Astrocyte (in vitro differentiated cells and primary cell): ENCODE results near the gene PDCD5. TPM values are rescaled to one million over a fixed set of nuclear protein-coding genes. Genes with fewer than 3 reads are reported as not detected.
"Not testable (repeated sequence)": the region's sequence is repeated elsewhere in the genome, so short reads cannot be mapped to it uniquely, and the experiment has no call there.

Source experiments
- DNase-seq: peaks from one replicate; pipeline ENCODE4 v3.0.0-alpha.2; 2010; ENCODE audit warnings: low read depth
- FAIRE-seq: peaks from 2 replicates; lab custom pipeline; 2011; peaks lifted over from hg19 to GRCh38; lab: Jason Lieb, UNC
- H2AFZ ChIP-seq: 2 replicates; pipeline ENCODE4 v1.6.0; 2012; ENCODE audit warnings: low read depth, low read length, inconsistent platforms
- H3K27ac ChIP-seq: 2 replicates; pipeline ENCODE4 v1.5.1; 2011; ENCODE audit warnings: low read depth, low read length, inconsistent platforms
- H3K27me3 ChIP-seq: 2 replicates; pipeline ENCODE4 v1.6.0; 2011; ENCODE audit warnings: low read length, inconsistent platforms; ENCODE audit not compliant: insufficient read depth
- H3K36me3 ChIP-seq: 2 replicates; pipeline ENCODE4 v1.5.1; 2011; ENCODE audit warnings: low read length, inconsistent platforms; ENCODE audit not compliant: insufficient read depth
- H3K4me1 ChIP-seq: 2 replicates; pipeline ENCODE4 v1.5.1; 2011; ENCODE audit warnings: low read length, inconsistent platforms; ENCODE audit not compliant: insufficient read depth
- H3K4me2 ChIP-seq: 2 replicates; pipeline ENCODE4 v1.6.0; 2012; ENCODE audit warnings: low read length, inconsistent platforms
- H3K4me3 ChIP-seq: 2 replicates; pipeline ENCODE4 v1.5.1; 2011; ENCODE audit warnings: low read depth, mild to moderate bottlenecking, low read length, inconsistent platforms; ENCODE audit not compliant: insufficient read depth
- H3K79me2 ChIP-seq: 2 replicates; pipeline ENCODE4 v1.6.0; 2012; ENCODE audit warnings: mild to moderate bottlenecking, low read length, inconsistent platforms; ENCODE audit not compliant: insufficient read depth
- H3K9ac ChIP-seq: 2 replicates; pipeline ENCODE4 v1.6.0; 2012; ENCODE audit warnings: mild to moderate bottlenecking, low read length, inconsistent platforms
- H3K9me3 ChIP-seq: 2 replicates; pipeline ENCODE4 v1.5.1; 2012; ENCODE audit warnings: low read depth, mild to moderate bottlenecking, low read length, inconsistent platforms; ENCODE audit not compliant: insufficient read depth
- H4K20me1 ChIP-seq: 2 replicates; pipeline ENCODE4 v1.6.0; 2012; ENCODE audit warnings: low read length, inconsistent platforms; ENCODE audit not compliant: insufficient read depth
- H3K27ac Mint-ChIP-seq: one replicate; pipeline ENCODE4 v1.8.0; 2021; ENCODE audit warnings: mild to moderate bottlenecking, mixed read lengths; ENCODE audit not compliant: unreplicated experiment
- H3K27me3 Mint-ChIP-seq: one replicate; pipeline ENCODE4 v1.8.0; 2021; ENCODE audit warnings: low read depth, mixed read lengths; ENCODE audit not compliant: unreplicated experiment
- H3K36me3 Mint-ChIP-seq: one replicate; pipeline ENCODE4 v1.8.0; 2021; ENCODE audit warnings: low read depth, mixed read lengths; ENCODE audit not compliant: unreplicated experiment
- H3K4me1 Mint-ChIP-seq: one replicate; pipeline ENCODE4 v1.8.0; 2021; ENCODE audit warnings: low read depth, mixed read lengths; ENCODE audit not compliant: unreplicated experiment
- H3K4me3 Mint-ChIP-seq: one replicate; pipeline ENCODE4 v1.8.0; 2021; ENCODE audit warnings: mild to moderate bottlenecking, moderate library complexity, mixed read lengths; ENCODE audit not compliant: unreplicated experiment
- H3K9me3 Mint-ChIP-seq: one replicate; pipeline ENCODE4 v1.8.0; 2021; ENCODE audit warnings: mild to moderate bottlenecking, mixed read lengths; ENCODE audit not compliant: unreplicated experiment
- EZH2 ChIP-seq: IDR thresholded peaks from 2 replicates; pipeline ENCODE4 v1.6.1; 2012; ENCODE audit warnings: mild to moderate bottlenecking, low read length, inconsistent platforms; ENCODE audit not compliant: insufficient read depth
- total RNA-seq: library from RNA; stranded (reverse); gene quantifications from 2 replicates; pipeline ENCODE4 v1.2.1, GENCODE V29; 2021
- TF ChIP-seq, protein P1 (sequence below): IDR thresholded peaks from 2 replicates; pipeline ENCODE4 v1.5.1; 2011; ENCODE audit warnings: low read depth, mild to moderate bottlenecking, inconsistent platforms, low read length, moderate library complexity; ENCODE audit not compliant: insufficient read depth

Gene PDCD5
- total RNA-seq, 1 donor from 2014 or later: 127 TPM

DNA sequence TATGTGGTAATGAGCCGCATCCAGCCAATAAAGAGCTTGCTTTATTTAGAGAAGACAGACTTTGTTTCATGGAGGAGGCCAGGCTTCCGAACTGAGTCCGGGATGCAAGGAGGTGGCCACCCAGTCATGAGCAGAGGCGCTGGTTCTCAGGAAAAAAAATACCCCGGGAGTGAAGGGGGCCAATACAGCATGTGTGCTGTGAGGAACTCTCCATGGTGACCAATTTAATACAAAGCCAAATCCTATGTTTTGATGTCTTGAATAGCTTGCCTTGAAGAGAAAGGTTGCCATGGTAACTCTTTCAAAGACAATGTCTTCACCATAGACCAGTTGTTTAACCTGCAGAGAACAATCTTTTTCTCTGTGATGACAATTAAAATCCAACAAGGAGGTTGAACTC lies 43.4 kb upstream of the PDCD5 start:
- peaks cover 9% of the 10 kb centered on the region for H3K9me3 Mint-ChIP-seq
- H3K27me3 ChIP-seq: peaks cover 3% of the 10 kb centered on the region
- H3K4me3 Mint-ChIP-seq: no peak overlapping the region
- DNase-seq (no peak), FAIRE-seq (no peak)
- H3K4me3 ChIP-seq: no peak overlapping the region
- no peaks in the 10 kb centered on the region for H3K36me3 ChIP-seq
- TF ChIP-seq EZH2: no peak
- TF ChIP-seq, protein P1, sequence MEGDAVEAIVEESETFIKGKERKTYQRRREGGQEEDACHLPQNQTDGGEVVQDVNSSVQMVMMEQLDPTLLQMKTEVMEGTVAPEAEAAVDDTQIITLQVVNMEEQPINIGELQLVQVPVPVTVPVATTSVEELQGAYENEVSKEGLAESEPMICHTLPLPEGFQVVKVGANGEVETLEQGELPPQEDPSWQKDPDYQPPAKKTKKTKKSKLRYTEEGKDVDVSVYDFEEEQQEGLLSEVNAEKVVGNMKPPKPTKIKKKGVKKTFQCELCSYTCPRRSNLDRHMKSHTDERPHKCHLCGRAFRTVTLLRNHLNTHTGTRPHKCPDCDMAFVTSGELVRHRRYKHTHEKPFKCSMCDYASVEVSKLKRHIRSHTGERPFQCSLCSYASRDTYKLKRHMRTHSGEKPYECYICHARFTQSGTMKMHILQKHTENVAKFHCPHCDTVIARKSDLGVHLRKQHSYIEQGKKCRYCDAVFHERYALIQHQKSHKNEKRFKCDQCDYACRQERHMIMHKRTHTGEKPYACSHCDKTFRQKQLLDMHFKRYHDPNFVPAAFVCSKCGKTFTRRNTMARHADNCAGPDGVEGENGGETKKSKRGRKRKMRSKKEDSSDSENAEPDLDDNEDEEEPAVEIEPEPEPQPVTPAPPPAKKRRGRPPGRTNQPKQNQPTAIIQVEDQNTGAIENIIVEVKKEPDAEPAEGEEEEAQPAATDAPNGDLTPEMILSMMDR: no peak
- H3K4me2 ChIP-seq: no peak overlapping the region
- H4K20me1 ChIP-seq: no peaks in the 10 kb centered on the region
- H3K27me3 Mint-ChIP-seq: peaks cover 16% of the 10 kb centered on the region
- H3K9me3 ChIP-seq: no peaks in the 10 kb centered on the region
- no peaks in the 10 kb centered on the region for H3K4me1 Mint-ChIP-seq
- H3K27ac ChIP-seq: no peak overlapping the region
- H2AFZ ChIP-seq: no peak overlapping the region
- no peak overlapping the region for H3K27ac Mint-ChIP-seq
- H3K79me2 ChIP-seq: no peaks in the 10 kb centered on the region
- no peaks in the 10 kb centered on the region for H3K4me1 ChIP-seq
- H3K9ac ChIP-seq: no peak overlapping the region
- no peaks in the 10 kb centered on the region for H3K36me3 Mint-ChIP-seq

DNA sequence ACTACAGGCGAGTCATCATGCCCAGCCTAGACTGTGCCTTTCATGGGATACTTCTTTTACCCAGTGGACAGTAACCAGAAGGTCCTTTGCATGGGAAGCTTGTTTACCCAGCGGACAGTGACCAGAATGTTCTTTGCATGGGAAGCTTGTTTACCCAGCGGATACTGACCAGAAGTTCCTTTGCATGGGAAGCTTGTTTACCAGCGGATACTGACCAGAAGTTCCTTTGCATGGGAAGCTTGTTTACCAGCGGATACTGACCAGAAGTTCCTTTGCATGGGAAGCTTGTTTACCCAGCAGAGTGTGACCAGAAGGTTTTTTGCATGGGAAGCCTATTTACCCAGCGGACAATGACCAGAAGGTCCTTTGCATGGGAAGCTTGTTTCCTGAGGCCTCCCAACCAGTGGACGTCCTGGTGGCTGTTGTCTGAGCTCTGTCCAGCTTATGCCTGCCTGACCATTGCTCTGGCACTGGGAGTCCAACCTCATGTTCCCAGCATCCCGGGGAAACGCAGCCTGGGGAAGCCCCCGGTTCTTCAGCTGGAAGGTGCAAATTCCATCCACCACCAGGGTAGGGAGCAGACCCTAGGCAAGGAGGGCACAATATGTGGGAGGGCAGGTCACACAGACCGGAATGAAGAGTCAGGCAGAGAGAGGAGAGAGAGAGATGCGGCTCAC lies 41.6 kb upstream of the PDCD5 start:
- TF ChIP-seq, protein P1: no peak
- no peak for TF ChIP-seq EZH2
- Histone ChIP-seq H4K20me1 (no peaks in the 10 kb centered on the region), H3K4me2 (no peak overlapping the region), H3K9me3 (no peaks in the 10 kb centered on the region), H3K4me3 (no peak overlapping the region), H3K27me3 (peaks cover 3% of the 10 kb centered on the region), H2AFZ (no peak overlapping the region), H3K4me1 (no peaks in the 10 kb centered on the region), H3K27ac (no peak overlapping the region), H3K79me2 (no peaks in the 10 kb centered on the region), H3K36me3 (no peaks in the 10 kb centered on the region), H3K9ac (no peak overlapping the region)
- Mint-ChIP-seq H3K4me1 (no peaks in the 10 kb centered on the region), H3K4me3 (no peak overlapping the region), H3K27me3 (peaks cover 11% of the 10 kb centered on the region), H3K27ac (no peak overlapping the region), H3K36me3 (no peaks in the 10 kb centered on the region), H3K9me3 (peaks cover 5% of the 10 kb centered on the region)
- DNase-seq (no peak), FAIRE-seq (no peak)

DNA sequence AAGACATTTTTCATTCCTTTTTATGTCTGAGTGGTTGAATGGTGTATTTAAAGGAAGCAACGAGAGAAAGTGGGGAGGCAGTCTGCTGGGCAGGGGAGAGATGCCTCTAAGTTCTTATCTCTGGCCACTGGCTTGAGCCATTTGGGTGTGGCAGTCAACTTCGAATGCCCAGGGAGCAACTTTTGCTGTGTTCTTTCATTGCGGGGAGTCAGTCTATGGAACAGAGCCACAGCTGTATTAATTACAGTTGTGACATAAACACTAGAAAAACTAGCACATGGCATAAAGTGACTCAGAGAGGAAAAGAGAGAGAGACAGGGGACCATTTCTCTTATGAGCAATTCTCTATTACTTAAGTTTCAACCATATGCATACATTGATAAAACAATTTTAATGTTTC lies 40.4 kb upstream of the PDCD5 start:
- FAIRE-seq: no peak

DNA sequence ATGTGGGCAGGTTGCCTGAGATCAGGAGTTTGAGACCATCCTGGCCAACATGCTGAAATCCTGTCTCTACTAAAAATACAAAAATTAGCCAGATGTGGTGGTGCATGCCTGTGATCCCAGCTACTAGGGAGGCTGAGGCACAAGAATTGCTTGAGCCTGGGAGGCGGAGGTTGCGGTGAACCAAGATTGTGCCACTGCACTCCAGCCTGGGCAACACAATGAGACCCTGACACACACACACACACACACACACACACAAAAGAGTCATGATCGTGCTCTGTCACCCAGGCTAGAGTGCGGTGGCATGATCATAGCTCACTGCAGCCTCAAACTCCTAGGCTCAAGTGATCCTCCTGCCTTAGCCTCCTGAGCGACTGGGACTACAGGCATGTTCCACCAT lies 39.6 kb upstream of the PDCD5 start:
- DNase-seq, H3K27ac ChIP-seq: not testable (repeated sequence)

More for the DNA sequence above, 40.4 kb upstream of the PDCD5 start:
- H3K4me1 Mint-ChIP-seq: no peaks in the 10 kb centered on the region
- H3K36me3 ChIP-seq: no peaks in the 10 kb centered on the region
- peaks cover 3% of the 10 kb centered on the region for H3K27me3 ChIP-seq
- H2AFZ ChIP-seq: no peak overlapping the region
- H3K27me3 Mint-ChIP-seq: peaks cover 11% of the 10 kb centered on the region
- H3K4me3 ChIP-seq: no peak overlapping the region
- no peak for DNase-seq
- H4K20me1 ChIP-seq: no peaks in the 10 kb centered on the region
- no peak overlapping the region for H3K27ac ChIP-seq
- H3K9me3 Mint-ChIP-seq: peaks cover 5% of the 10 kb centered on the region
- no peak overlapping the region for H3K4me3 Mint-ChIP-seq
- H3K9me3 ChIP-seq: no peaks in the 10 kb centered on the region
- no peaks in the 10 kb centered on the region for H3K36me3 Mint-ChIP-seq
- no peaks in the 10 kb centered on the region for H3K79me2 ChIP-seq
- no peak overlapping the region for H3K27ac Mint-ChIP-seq
- no peak overlapping the region for H3K4me2 ChIP-seq
- no peak overlapping the region for H3K9ac ChIP-seq
- no peaks in the 10 kb centered on the region for H3K4me1 ChIP-seq
- TF ChIP-seq, protein P1: no peak
- TF ChIP-seq EZH2: no peak

More for the DNA sequence above, 39.6 kb upstream of the PDCD5 start:
- not testable (repeated sequence) for H4K20me1 ChIP-seq, H3K27me3 ChIP-seq, FAIRE-seq, H3K27ac Mint-ChIP-seq, H3K4me2 ChIP-seq, H3K4me1 ChIP-seq, H3K4me1 Mint-ChIP-seq, H3K4me3 Mint-ChIP-seq, H3K9me3 ChIP-seq, H3K4me3 ChIP-seq, H3K9ac ChIP-seq, H3K36me3 Mint-ChIP-seq, H3K79me2 ChIP-seq, H2AFZ ChIP-seq, H3K36me3 ChIP-seq, H3K9me3 Mint-ChIP-seq
- H3K27me3 Mint-ChIP-seq: peaks cover 11% of the 10 kb centered on the region
